GM23248 (cell line): Measurements from ENCODE around the gene MAD2L2. TPM values are rescaled to one million over a fixed set of nuclear protein-coding genes. Genes with fewer than 3 reads are reported as not detected.

Experiments used
- DNase-seq: peaks from one replicate; pipeline ENCODE4 v3.0.0-alpha.2; 2015
- H2AFZ ChIP-seq: fragments of 200-600 bp; sonication (generic); 2 replicates; pipeline ENCODE4 v1.6.1; 2016; ENCODE audit warnings: antibody characterized with exemption
- H3F3A ChIP-seq: fragments of 200-600 bp; sonication (generic); 2 replicates; pipeline ENCODE4 v1.6.1; 2016; ENCODE audit warnings: mild to moderate bottlenecking, antibody characterized with exemption, mixed run types; ENCODE audit not compliant: insufficient read depth
- H3K27ac ChIP-seq: fragments of 200-600 bp; sonication (generic); 2 replicates; pipeline ENCODE4 v1.5.1; 2016; ENCODE audit warnings: mild to moderate bottlenecking
- H3K27me3 ChIP-seq: fragments of 200-600 bp; sonication (generic); replicated peaks from 2 replicates; pipeline ENCODE4 v1.6.1; 2016; ENCODE audit warnings: mild to moderate bottlenecking; ENCODE audit not compliant: insufficient read depth
- H3K36me3 ChIP-seq: fragments of 200-600 bp; sonication (generic); 2 replicates; pipeline ENCODE4 v1.6.1; 2016; ENCODE audit warnings: low read depth, mild to moderate bottlenecking
- H3K4me1 ChIP-seq: fragments of 200-600 bp; sonication (generic); 2 replicates; pipeline ENCODE4 v1.6.1; 2016; ENCODE audit warnings: mild to moderate bottlenecking; ENCODE audit not compliant: insufficient read depth
- H3K4me2 ChIP-seq: fragments of 200-600 bp; sonication (generic); one replicate; pipeline ENCODE4 v1.6.1; 2016; ENCODE audit warnings: mild to moderate bottlenecking; ENCODE audit not compliant: unreplicated experiment
- H3K4me3 ChIP-seq: fragments of 200-600 bp; sonication (generic); 2 replicates; pipeline ENCODE4 v1.5.1; 2016; ENCODE audit warnings: mild to moderate bottlenecking
- H3K79me2 ChIP-seq: fragments of 200-600 bp; sonication (generic); 2 replicates; pipeline ENCODE4 v1.6.1; 2016; ENCODE audit warnings: mild to moderate bottlenecking; ENCODE audit not compliant: insufficient read depth
- H3K9ac ChIP-seq: fragments of 200-600 bp; sonication (generic); 2 replicates; pipeline ENCODE4 v1.6.1; 2016; ENCODE audit warnings: mild to moderate bottlenecking
- H3K9me2 ChIP-seq: fragments of 200-600 bp; sonication (generic); 2 replicates; pipeline ENCODE4 v1.6.1; 2016; ENCODE audit warnings: mixed run types, mild to moderate bottlenecking, moderate library complexity; ENCODE audit not compliant: insufficient read depth
- H3K9me3 ChIP-seq: fragments of 200-600 bp; sonication (generic); one replicate; pipeline ENCODE4 v1.6.1; 2017; ENCODE audit warnings: low read depth
- H4K20me1 ChIP-seq: fragments of 200-600 bp; sonication (generic); 2 replicates; pipeline ENCODE4 v1.6.0; 2016; ENCODE audit not compliant: insufficient read depth
- EZH2 ChIP-seq: fragments of 200-600 bp; sonication (generic); IDR thresholded peaks from 2 replicates; pipeline ENCODE4 v1.6.1; 2018; ENCODE audit warnings: antibody characterized with exemption, mild to moderate bottlenecking; ENCODE audit not compliant: insufficient read depth, poor library complexity, severe bottlenecking
- EZH2phosphoT487 ChIP-seq: fragments of 200-600 bp; sonication (generic); IDR thresholded peaks from 2 replicates; pipeline ENCODE4 v1.6.1; 2018; ENCODE audit warnings: antibody characterized with exemption, moderate library complexity, mild to moderate bottlenecking, low read depth; ENCODE audit not compliant: insufficient read depth
- WGBS, 2 experiments: methylation state at CpG; one replicate each; pipeline ENCODE4 v1.1.6; 2015 to 2017; ENCODE audit warnings: low lambda C conversion rate in 2 of 2, low coverage in 1 of 2; ENCODE audit errors: missing lambda C conversion rate in 2 of 2; 5-methylcytosine and 5-hydroxymethylcytosine counted together
- in situ Hi-C: fragments of 300-500 bp; cut with MboI; formaldehyde crosslinking; loops from 2 replicates; pipeline ENCODE4 v1.15.0; 2020
- polyA plus RNA-seq: library from polyadenylated mRNA; unstranded; fragments of >200 nt; fragmentation: Nextera tagmentation; extraction: Ambion mirVana; gene quantifications from 2 replicates; pipeline ENCODE4 v1.2.1, GENCODE V29; 2016
- total RNA-seq: library from RNA; depleted of rRNA; stranded (reverse); fragments of >200 nt; shearing (Covaris generic); gene quantifications from 2 replicates; pipeline ENCODE4 v1.2.3, GENCODE V29; 2014

Gene MAD2L2
- total and polyA plus RNA-seq, 2 experiments from 2014 or later = 61.2 to 70.6 TPM

GRCh38 chr1:11721311-11721710, 40.4 kb upstream of the MAD2L2 start:
- no peak for TF ChIP-seq EZH2phosphoT487
- no peak for TF ChIP-seq EZH2
- H3F3A ChIP-seq = no peaks in the 10 kb centered on the region
- no peak for DNase-seq

GRCh38 chr1:11720525-11720924, 39.6 kb upstream of the MAD2L2 start:
- H3K4me2 ChIP-seq = no peak overlapping the region
- no peak overlapping the region for H3K4me3 ChIP-seq
- no peak overlapping the region for H3K27ac ChIP-seq
- no peaks in the 10 kb centered on the region for H3K36me3 ChIP-seq
- DNase-seq = no peak
- in situ Hi-C loops = no loop called here
- peaks cover 14% of the 10 kb centered on the region; the same call in 1 of the 2 replicates for H3K27me3 ChIP-seq
- H3F3A ChIP-seq = no peaks in the 10 kb centered on the region
- no peaks in the 10 kb centered on the region for H3K79me2 ChIP-seq
- no peaks in the 10 kb centered on the region for H4K20me1 ChIP-seq
- H3K9ac ChIP-seq = no peak overlapping the region
- H3K9me3 ChIP-seq = no peaks in the 10 kb centered on the region
- WGBS, 2 experiments = 25 to 30% methylated on average over 4 of the region's 4 CpGs
- H3K9me2 ChIP-seq = no peaks in the 10 kb centered on the region
- H2AFZ ChIP-seq = no peak overlapping the region
- H3K4me1 ChIP-seq = no peaks in the 10 kb centered on the region
- TF ChIP-seq EZH2phosphoT487 = no peak
- TF ChIP-seq EZH2 = no peak

More at GRCh38 chr1:11721311-11721710, 40.4 kb upstream of the MAD2L2 start:
- no peaks in the 10 kb centered on the region for H3K79me2 ChIP-seq
- H3K9me2 ChIP-seq = no peaks in the 10 kb centered on the region
- no peak overlapping the region for H3K4me3 ChIP-seq
- peaks cover 6% of the 10 kb centered on the region; the same call in 1 of the 2 replicates for H3K27me3 ChIP-seq
- WGBS, 2 experiments = 71 to 76% methylated on average over 4 of the region's 4 CpGs
- H2AFZ ChIP-seq = no peak overlapping the region
- in situ Hi-C loops = no loop called here
- no peak overlapping the region for H3K27ac ChIP-seq
- H3K9me3 ChIP-seq = no peaks in the 10 kb centered on the region
- H3K4me2 ChIP-seq = no peak overlapping the region
- H3K4me1 ChIP-seq = no peaks in the 10 kb centered on the region
- H4K20me1 ChIP-seq = no peaks in the 10 kb centered on the region
- H3K9ac ChIP-seq = no peak overlapping the region
- H3K36me3 ChIP-seq = no peaks in the 10 kb centered on the region

GRCh38 chr1:11720033-11720376, 39.1 kb upstream of the MAD2L2 start:
- no peaks in the 10 kb centered on the region for H3F3A ChIP-seq
- no peak overlapping the region for H3K27ac ChIP-seq
- H3K27me3 ChIP-seq = peaks cover 19% of the 10 kb centered on the region; the same call in 1 of the 2 replicates
- H3K9me2 ChIP-seq = no peaks in the 10 kb centered on the region
- H4K20me1 ChIP-seq = no peaks in the 10 kb centered on the region
- H3K9ac ChIP-seq = no peak overlapping the region
- no peaks in the 10 kb centered on the region for H3K9me3 ChIP-seq
- H2AFZ ChIP-seq = peak overlapping the region; percentile 63; the same call in 1 of the 2 replicates
- in situ Hi-C loops = no loop called here
- H3K4me3 ChIP-seq = peak overlapping the region; percentile 55; the same call in 1 of the 2 replicates
- TF ChIP-seq EZH2 (no peak), EZH2phosphoT487 (no peak)
- H3K4me2 ChIP-seq = peak overlapping the region; percentile 71
- no peaks in the 10 kb centered on the region for H3K79me2 ChIP-seq
- no peaks in the 10 kb centered on the region for H3K36me3 ChIP-seq
- no peaks in the 10 kb centered on the region for H3K4me1 ChIP-seq
- WGBS, 2 experiments = 58% methylated on average over 11 to 12 of the region's 12 CpGs
- no peak for DNase-seq

GRCh38 chr1:11719313-11720032, 38.5 kb upstream of the MAD2L2 start:
- 9 to 11% methylated on average over 42 to 44 of the region's 44 CpGs for WGBS, 2 experiments
- Histone ChIP-seq H2AFZ (peak overlapping the region; percentile 63), H3K36me3 (no peaks in the 10 kb centered on the region), H3K79me2 (no peaks in the 10 kb centered on the region), H3K27ac (no peak overlapping the region), H3K4me1 (no peaks in the 10 kb centered on the region), H3K9ac (peak overlapping the region; percentile 41; the same call in 1 of the 2 replicates), H3K27me3 (peaks cover 19% of the 10 kb centered on the region; the same call in 1 of the 2 replicates), H3K9me2 (no peaks in the 10 kb centered on the region), H3K4me3 (peak overlapping the region; percentile 55), H3K9me3 (no peaks in the 10 kb centered on the region), H3F3A (no peaks in the 10 kb centered on the region), H4K20me1 (no peaks in the 10 kb centered on the region), H3K4me2 (peak overlapping the region; percentile 71)
- in situ Hi-C loops = loop anchor here (5.0 kb wide), 1 partner anchor 62 kb away; no protein-coding TSS in a partner anchor
- TF ChIP-seq EZH2phosphoT487 (no peak), EZH2 (no peak)
- DNase-seq = peak; percentile 64
